CMK (cell line): ENCODE results near the gene PDGFB.

ENCODE experiments used
- DNase-seq: peaks from one replicate; pipeline ENCODE4 v3.0.0-alpha.2; 2010; ENCODE audit warnings: low read depth

Gene PDGFB

DNA sequence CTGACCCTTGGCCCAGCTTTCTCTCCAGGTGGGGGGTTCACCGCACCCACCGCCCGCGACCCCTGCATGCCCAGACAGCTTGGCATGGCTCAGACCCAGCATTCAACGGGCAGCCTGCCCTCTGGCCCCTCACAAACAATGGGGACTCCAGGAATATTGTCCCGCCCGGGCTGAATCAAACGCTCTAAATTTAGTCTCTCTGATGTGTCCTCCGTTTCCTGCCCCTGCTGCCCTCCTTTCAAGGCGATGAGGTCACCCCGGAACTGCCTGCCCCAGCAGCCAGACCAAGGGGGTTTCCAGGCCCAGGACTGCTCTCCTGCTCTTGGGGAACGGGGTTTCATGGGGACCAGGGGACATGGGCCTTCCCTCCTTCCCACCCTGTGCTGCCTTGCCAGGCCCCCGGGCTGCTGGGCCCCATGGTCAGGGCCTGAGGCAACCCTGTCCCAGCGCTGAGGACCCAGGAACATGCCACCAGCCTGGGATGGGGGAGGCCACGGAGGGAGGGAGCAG lies 10.1 kb upstream of the PDGFB start:
- DNase-seq, result no peak

DNA sequence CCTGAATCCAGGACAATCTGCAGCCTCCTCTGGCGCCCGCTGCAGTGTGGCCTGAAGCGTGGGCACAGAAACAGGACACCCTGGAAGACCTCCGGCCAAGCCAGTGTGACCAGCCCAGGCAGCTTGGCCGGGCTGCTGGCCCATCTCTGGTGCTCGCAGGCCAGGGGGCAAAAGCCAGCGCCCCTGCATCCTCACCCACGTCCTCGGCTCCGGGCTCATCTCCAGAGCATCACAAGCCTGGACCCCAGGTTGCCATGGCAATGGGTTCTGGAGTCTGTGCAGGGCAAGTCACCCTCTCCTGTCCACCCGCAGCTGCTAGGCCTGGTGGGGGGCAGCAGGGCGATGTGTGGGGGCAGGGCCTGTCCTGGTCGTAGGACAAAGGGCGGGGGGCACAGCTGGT lies 9.3 kb upstream of the PDGFB start:
- DNase-seq, result no peak

DNA sequence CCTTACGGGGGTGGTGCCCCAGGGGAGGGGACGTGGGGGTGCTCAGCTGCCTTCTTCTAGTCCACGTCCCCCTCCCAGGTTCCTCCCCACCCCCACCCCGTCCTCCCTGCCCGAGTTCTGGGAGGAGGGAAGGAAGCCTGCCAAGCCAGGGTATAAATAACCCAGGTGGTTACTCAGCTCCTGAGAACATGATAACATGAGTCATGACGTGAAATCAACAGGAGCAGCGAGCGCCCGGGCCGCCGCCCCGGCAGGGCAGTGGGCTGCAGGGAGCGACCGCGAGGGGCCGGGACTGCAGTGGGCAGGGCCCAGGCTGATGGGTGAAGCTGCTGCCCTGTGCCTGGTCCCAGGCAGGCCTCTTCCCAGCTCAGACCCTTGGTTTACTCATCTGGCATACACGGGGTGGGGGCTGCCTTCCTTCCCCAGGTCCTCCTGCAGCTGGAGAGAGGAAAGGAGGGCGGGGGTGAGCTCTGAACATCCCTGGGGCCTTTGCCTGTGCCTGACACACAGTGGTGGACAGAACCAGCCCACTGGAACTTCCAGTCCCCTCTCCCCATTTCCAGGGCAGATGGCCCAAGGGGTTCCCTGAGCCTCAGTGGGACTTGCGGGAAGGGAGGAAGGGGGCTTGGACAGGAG lies 8.8 kb upstream of the PDGFB start:
- no peak for DNase-seq

DNA sequence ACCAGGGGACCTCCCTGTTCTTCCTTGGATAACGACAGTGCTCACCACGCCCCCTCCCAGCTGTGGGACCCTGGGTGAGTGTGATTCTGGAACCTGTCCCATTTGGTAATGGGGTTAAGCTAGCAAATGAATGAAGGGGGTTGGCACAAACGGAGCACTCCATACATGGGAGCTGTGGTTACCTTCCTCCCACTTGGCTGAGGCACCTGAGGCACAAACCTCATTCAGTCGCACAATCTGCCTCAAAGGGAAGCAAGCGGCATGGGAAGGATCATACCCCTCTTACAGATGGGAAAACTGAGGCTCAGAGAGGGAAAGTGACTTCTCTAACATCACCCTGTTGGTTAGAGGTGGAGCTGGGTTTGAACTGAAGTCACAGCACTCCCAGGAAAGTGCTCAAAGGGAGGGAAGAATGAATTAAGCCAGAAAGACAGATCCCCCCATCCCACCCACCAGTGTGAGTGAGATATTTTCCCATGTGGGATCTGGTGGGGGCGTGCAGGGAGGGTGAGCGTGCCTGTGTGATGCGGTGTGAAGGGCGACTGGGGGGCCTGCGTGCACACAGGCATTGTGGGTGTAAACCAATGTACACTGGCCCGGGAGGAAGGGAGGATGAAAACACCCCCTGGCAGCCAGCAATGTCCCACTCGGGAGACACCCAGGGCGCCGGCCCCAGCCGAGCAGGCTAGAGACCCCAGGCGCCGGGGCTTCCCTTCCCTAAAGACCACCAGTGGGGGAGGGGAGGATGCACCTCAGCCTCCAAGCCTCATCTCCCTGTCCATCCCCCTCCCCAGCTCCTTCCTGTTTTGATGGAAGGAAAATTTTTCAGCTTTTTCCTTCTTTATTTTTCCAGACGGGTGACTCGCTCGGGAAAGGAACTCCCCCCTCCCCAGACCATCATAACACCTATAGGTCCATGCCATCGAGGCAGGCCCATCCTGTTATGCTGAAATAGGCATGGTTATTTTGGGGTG lies 8.0 kb upstream of the PDGFB start:
- DNase-seq, result no peak

DNA sequence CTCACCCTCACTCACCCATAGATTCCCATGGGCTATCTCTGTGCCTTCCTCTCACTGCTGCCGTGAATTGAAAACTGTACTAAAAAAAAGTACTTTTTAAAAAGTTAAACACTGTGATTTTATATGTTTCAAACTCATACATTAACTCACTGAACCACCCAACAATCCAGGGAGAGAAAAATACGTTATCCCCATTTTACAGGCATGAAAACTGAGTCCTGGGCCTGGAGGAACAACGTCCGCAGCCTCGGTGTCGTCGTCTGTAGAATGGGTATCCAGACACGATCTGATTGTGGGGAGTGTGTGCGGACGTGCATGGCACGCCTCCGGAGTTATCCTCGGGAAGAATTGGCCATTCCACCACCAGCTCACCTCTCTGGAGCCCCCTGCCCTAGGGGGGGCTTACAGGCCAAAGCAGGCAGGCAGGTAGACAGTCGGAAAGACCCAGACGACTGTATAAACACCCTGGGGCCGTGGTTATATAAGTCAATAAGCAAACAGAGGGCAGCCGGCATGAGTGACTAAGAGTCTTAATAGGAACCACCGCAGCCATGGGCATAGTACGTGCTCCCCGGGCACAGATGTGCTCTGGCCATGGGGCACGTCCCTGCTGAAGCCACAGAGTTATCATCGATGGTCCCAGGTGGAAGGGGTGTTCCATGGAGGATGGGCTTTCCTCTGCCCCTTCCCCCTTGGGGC lies 7.1 kb upstream of the PDGFB start:
- no peak for DNase-seq

DNA sequence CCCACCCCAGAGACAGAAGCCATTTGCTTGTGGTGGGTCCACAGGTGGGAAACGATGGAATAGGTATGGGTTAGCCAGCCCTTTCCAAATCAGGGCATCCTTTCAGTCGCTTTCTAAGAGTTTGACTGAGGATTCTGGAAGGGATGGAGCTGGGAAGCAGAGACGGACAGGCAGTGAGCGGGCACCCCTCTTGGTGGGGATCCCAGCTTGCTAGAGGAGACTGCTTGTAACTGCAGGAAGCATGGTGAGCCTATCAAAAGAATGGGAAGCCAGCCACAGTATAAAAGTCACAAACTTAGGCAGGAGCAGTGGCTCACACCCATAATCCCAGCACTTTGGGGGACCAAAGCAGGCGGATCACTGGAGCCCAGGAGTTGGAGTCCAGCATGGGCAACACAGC lies 6.1 kb upstream of the PDGFB start:
- DNase-seq, result no peak

DNA sequence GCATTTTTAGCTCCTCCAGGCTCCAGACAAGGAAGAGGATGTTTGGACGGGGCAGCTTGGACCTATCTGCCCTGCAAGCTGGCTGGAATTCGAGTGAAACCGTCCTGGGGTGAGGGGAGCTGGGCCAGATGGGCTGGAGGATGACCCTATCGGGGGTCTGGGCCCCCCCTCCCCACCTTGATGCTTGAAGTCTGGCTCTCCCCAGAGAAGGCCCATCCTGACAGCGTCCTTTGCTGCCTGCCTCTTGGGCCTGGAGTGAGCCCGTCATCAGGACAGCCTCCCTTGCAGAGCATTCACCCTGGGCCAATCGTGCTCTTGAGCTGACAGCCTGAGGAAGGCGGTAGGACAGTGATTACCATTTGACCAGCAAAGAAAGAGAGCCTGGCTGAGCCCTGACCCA lies 5.3 kb upstream of the PDGFB start:
- DNase-seq, result no peak

DNA sequence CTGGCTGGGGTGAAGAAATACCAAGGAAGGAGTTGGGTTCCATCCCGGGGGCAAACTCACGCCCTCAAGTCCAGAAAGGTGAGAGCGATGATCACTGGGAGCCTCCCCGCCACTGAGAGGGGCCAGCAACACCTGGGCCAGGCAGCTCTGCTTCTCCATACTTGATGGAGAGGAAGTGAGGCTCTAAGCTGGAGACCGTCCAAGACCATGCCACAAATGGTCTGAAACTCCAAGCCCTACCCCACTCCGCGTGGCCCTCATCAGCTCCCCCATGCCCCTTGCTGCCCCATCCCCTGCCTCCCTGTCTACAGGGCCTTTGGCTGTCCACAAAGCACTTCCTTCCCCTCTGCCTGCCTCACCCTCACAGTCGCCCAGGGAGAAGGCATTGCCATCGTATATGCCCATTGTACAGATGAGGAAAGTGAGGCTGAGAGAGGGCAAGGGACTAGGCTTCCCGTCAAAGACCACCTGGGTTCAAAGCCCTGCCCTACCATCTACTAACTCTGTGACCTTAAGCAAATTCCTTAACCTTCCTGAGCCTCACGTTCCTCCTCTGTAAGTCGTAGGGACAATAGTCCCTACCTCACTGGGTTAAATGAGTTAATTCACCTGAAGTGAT lies 4.4 kb upstream of the PDGFB start:
- DNase-seq, result no peak

DNA sequence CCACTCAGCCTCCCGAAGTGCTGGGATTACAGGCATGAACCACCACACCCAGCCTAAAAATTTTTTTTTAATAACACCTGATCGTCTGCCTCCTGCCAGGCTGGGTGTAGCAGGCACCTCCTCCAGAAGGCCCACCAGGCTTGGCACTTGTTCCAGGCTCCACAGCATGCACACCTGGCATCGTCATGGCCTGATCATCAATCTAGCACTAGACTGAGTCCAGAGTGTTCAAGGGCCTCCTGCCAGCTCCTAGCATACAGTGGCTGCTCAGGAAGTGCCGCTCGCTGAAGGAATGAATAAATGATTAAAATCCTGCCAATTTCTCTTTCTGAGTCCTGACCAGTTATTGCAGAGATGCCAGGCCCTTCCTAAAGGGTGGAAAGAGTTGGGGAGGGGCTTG lies 3.5 kb upstream of the PDGFB start:
- no peak for DNase-seq

DNA sequence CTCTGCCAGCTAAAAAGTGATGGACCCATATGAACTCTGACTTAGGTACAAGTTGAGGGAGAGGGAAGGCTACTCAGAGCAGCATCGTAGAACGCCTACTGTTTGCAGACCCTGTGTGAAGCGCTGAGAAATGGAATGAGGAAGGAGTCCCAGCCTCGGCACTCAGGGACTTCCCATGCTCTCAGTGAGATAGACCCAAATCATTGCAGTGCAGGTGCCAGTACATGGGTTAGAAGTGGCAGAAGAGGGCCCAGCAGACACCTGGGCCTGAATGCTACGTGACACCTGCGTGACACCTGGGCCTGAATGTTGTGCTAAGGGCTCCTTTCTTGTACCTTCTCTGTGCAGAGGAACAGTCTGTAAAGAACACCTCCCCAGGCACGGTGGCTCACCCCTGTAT lies 2.6 kb upstream of the PDGFB start:
- no peak for DNase-seq

DNA sequence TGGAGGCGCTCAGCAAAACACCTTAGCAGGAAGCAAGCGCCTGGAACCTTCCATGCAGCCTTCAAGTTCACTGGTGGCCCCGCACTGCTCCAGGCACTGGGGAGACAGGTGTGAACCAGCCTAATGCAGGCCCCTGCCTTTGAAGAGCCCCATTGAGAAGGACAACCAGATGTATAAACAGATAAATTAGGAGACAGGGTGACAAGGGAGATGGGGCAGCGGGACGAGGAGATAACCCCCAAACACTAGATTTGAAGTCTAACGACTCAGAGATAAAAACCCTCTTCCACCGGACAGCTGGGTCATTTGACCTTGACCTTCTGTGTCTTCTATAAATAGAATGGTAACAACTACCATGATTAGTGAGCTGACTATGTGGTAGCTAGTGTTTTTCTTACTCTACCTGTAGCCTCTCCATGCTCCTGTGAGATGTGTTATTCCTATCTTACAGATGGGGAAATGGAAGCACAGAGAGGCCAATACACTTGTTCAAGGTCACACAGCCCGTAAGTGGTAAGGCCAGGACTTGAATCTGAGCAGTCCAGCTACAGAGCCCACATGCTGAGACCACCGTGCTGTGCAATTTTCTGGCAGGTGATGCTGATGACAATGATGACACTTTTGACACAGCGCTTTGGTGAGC lies 2.0 kb upstream of the PDGFB start:
- no peak for DNase-seq

DNA sequence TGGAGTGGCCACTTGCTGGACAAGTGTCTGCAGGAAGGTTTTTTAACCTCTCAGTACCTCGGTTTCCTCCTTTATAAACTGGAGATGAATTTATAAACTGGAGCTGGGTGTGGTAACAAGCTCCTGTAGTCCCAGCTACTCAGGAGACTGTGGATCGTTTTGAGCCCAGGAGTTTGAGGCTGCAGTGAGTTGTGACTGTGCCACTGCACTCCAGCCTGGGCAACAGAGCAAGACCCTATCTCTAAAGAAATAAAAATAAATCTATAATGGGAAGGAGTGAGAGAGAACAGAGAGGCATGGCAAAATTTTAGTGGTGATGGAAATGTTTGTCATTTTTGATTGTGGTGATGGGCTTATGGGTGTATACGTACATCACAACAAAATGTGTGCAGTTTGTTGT lies 1.4 kb upstream of the PDGFB start:
- no peak for DNase-seq

DNA sequence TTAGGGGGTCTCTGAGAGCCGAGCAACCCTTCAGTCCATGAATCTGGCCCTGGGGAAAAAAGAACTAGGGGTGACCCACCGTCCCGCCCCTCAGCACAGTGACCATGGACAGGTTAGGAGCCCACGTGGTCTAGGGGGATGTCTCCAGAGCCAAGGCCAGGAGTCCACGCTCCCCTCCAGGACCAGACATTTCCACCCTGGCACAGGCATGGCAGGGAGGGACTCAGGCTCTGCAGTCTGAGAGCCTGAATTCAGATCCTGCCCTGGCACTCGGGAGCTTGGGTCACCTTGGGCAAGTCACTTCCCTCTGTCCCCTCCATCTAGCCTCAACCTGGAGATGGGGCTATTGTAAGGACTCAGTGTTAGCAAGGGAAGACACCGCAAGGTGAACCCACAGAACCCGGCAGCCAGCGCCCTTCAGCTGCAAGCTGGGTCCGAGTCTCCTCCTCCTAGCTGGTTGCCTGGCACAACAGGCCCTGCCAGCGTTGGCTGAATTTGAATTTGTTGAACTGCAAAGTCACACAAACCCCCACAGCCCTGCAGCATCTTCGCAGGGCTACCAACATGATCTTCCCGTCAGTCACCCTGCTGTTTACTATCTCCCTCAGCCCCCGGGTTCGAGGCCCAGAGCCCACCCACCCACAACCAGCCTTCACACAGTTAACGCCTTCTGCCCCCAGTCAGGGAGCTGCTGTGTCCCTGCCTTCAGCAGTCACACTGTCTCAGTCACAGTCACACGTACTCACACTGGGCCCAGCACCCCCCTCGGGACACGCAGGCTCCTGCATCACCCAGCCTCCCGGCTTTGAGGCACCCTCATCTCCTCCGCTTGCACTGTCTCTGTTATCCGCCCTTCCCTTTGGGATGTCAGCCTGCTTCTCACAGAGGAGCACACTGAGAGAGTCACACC lies 603 bp upstream of the PDGFB start:
- DNase-seq, result no peak

DNA sequence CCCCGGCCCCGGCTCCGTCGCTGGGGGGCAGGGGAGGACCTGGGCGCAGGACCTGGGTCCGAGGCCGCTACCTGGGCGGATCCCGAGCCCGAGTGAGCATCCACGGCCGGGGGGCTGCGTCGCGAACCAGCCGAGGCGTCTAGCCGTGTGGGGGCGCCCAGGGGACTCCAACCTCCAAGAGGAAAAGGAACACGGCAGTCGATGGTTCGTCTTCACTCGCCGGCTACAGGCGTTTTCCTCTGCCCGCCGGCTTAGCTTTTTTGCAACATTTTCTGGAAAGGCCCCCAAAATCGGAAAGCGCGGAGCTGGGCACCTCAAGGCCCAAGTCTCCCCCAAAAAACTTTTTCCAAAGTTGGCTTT lies 666 bp downstream of the PDGFB start:
- DNase-seq, result no peak

DNA sequence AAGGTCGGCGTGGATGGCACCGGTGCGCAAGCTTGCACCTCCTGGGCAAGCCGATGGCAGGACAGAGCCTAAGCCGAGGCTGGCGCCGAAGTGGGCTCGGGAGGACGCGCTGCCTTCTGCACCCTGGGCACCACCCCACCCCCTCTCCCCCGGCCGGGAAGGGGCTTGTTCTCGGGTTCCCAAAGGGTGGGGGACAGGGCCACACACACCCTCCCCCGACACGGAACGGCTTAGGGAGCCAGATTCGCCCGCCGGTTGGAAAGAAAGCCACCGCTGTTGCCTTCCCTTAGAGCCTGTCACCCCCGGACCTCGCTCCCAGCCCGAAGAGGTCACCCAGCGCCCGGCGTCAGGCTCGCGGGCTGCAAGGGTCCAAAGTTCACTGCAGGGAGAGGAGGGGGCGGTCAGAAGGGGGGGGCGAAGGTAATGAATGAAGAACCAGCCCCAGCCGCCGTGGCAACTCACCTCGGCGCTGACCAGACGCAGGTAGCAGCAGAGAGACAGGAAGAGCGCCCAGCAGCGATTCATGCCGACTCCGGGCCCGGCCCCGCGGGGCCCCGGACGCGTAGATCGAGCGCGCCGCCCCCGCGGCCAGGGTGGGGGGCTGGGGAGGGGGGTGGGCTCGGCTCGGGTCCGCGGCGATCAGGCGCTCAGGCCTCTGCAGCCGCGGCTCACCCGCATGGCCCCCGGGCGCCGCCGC lies 1.2 kb downstream of the PDGFB start:
- DNase-seq, result no peak

DNA sequence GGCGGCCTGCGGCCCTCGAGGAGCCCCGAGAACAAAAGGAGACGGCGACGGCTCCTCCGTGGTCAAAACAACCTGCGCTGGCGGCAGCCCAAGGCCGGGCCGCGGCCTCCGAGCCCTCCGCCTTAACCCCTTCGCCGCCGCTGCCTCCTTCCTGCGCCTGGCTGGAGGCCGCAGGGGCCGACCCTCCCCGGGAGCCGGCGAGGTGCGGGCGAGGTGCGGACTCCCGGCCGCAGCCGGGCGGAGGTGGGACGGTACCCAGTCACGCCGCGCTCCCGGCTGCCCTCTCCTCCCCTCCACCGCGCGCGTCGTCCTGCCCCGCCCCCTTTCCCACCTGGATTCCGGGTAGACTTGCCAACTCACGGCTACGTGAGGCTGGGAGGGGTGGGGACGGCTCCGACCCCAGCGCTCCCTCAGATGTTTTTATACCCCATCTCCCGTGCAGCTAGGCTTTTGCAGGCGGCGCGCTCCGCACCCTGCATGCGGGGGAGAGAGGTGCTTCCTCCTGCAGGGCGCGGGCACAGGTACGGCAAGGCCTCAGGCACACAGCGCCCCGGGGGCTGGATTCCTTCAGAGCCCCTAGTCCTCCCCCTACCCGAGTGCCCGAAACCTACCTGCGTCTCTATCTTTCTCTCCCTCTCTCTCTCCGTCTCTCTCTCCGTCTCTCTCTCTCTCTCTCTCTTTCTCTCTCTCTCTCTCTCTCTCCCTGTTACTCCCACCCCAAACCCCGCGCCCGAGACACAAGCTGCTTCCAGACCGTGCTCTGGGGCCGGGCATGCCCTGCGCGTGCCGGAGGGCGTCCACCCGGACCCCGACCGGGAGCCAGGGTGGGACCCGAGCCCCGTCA lies 2.0 kb downstream of the PDGFB start:
- DNase-seq, result no peak

DNA sequence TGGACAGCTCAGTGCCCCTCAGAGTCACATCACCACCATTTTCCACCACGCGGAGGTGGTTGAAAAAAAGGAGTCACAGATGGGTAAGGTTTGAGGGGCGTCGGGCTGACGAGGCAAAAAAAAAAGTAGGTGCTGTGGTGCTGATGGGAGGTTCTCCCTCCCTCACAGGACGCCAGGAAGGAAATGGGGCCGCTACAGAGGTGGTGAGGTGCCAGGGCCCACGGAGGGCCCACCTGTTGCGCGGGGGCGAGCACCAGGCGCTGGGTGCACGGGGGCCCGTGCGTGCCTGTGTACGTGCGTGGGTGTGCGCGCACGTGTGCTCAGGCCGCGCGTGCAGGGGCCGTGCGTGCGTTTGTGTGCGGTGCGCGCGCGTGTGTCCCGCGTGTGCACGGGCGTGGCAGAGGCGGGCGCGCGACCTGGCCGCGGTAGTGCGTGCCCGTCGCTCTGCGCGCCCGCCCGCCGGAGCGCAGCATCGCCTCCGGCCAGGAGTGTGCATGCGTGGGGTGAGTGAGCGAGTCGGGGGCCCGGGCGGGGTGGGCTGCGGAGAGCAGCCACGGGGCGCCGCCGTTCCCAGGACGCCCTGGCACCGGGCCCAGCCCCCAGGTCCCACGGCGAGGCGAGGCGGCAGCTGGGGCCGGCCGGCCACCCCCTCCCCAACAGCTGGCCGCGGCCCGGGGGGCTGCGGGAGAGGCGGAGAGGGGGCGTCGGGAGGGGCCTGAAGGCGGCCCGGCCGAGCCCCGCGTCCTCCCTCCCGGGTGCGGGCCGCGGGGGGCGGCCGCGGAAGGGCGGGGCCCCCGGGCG lies 2.8 kb downstream of the PDGFB start:
- DNase-seq, result no peak
